ENCODE measurements around the gene AUTS2.

DNA sequence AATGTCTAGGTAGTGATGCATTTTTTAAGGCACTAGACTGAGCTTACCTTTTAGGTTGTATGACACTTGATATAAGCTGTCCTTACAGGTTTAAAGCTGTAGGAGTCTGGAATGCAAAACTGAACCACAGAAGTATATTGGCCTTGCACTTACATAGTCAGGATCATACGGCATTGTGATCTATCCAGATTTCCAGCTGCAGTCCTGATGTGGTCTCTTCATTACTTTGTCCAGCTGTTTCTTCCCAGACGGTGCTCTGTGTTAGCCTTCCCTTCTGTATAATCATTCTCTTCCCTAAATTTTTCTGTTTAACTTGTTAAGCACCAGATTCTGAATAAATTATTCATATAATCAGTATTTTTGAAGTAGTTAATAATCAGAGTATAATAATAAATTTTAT, 67.1 kb downstream of the AUTS2 start:
- TF ChIP-seq CTCF (IDR thresholded peaks at IDR 0.05) (no peak), POLR2A (IDR thresholded peaks at IDR 0.05) (no peak)
